Caco-2 (cell line): ENCODE results near the gene GPR137B. TPM values are rescaled to one million over a fixed set of nuclear protein-coding genes. Genes with fewer than 3 reads are reported as not detected.
"Not testable (repeated sequence)": the region's sequence is repeated elsewhere in the genome, so short reads cannot be mapped to it uniquely, and the experiment has no call there.

Source experiments
- BruUV-seq: library from RNA; stranded (reverse); fragments of 400-500 nt; replicated peaks from 2 replicates; lab custom pipeline; 2021; lab: Mats Ljungman, UMichigan
- CTCF ChIA-PET: fragments of 300-600 bp; sonication (Branson Sonifier 250); formaldehyde crosslinking; loops from one replicate; lab custom pipeline; 2022; ENCODE audit warnings: antibody characterized with exemption; lab: Charles Lee
- POLR2A ChIA-PET: fragments of 300-600 bp; sonication (Branson Sonifier 250); formaldehyde crosslinking; loops from one replicate; lab custom pipeline; 2022; ENCODE audit warnings: antibody characterized with exemption; lab: Charles Lee
- DNase-seq, 2 experiments: peaks; one replicate each; pipeline versions ENCODE4 v3.0.0 to v3.0.0-alpha.2; 2020 to 2022
- H3K27me3 ChIP-seq: replicated peaks from 2 replicates; pipeline ENCODE4 v1.6.0; 2011; ENCODE audit warnings: low read length; ENCODE audit not compliant: control insufficient read depth, insufficient read depth
- H3K36me3 ChIP-seq: 2 replicates; pipeline ENCODE4 v1.5.1; 2011; ENCODE audit warnings: low read length; ENCODE audit not compliant: control insufficient read depth, insufficient read depth
- H3K4me1 ChIP-seq: fragments of 250-450 bp; sonication (Bioruptor Pico); 2 replicates; pipeline ENCODE4 v1.5.1; 2020; ENCODE audit warnings: mild to moderate bottlenecking
- H3K4me3 ChIP-seq: 2 replicates; pipeline ENCODE4 v1.5.1; 2011; ENCODE audit warnings: low read depth, mild to moderate bottlenecking, control low read depth, low read length
- H3K9me3 ChIP-seq: fragments of 250-450 bp; sonication (Bioruptor Pico); 2 replicates; pipeline ENCODE4 v1.5.1; 2020; ENCODE audit warnings: mild to moderate bottlenecking, moderate library complexity
- H3K27ac Mint-ChIP-seq: one replicate; pipeline ENCODE4 v1.8.0; 2022; ENCODE audit warnings: mixed read lengths; ENCODE audit not compliant: unreplicated experiment
- H3K27me3 Mint-ChIP-seq: one replicate; pipeline ENCODE4 v1.8.0; 2022; ENCODE audit warnings: mixed read lengths; ENCODE audit not compliant: insufficient read depth, unreplicated experiment
- H3K36me3 Mint-ChIP-seq: one replicate; pipeline ENCODE4 v1.8.0; 2022; ENCODE audit warnings: mild to moderate bottlenecking, mixed read lengths; ENCODE audit not compliant: insufficient read depth, unreplicated experiment
- H3K4me1 Mint-ChIP-seq: one replicate; pipeline ENCODE4 v1.8.0; 2022; ENCODE audit warnings: low read depth, mixed read lengths; ENCODE audit not compliant: unreplicated experiment
- H3K4me3 Mint-ChIP-seq: one replicate; pipeline ENCODE4 v1.8.0; 2022; ENCODE audit warnings: mild to moderate bottlenecking, moderate library complexity, mixed read lengths; ENCODE audit not compliant: unreplicated experiment
- H3K9me3 Mint-ChIP-seq: one replicate; pipeline ENCODE4 v1.8.0; 2022; ENCODE audit warnings: mixed read lengths; ENCODE audit not compliant: unreplicated experiment
- CTCF ChIP-seq, 2 experiments: fragments of 200-600 bp in 1 of 2; IDR thresholded peaks; 1 replicate in 1 of 2; 2 replicates in 1 of 2; pipeline versions ENCODE4 v1.5.1 to v1.8.0; 2011 to 2022; ENCODE audit warnings: antibody characterized with exemption in 1 of 2, control low read depth in 1 of 2, inconsistent platforms in 1 of 2, low read depth in 1 of 2, low read length in 1 of 2, mild to moderate bottlenecking in 1 of 2, moderate library complexity in 1 of 2; ENCODE audit not compliant: insufficient read depth in 1 of 2, severe bottlenecking in 1 of 2, unreplicated experiment in 1 of 2
- intact Hi-C: fragments of 100-400 bp; cut with micrococcal nuclease; formaldehyde crosslinking; loops from one replicate; pipeline ENCODE4 v1.10.0; 2022; ENCODE audit not compliant: unreplicated experiment
- total RNA-seq: library from RNA; stranded (reverse); gene quantifications from 2 replicates; pipeline ENCODE4 v1.2.3, GENCODE V29; 2022

GPR137B gene
- total RNA-seq, 1 experiment from 2014 or later, result 5.9 TPM

DNA sequence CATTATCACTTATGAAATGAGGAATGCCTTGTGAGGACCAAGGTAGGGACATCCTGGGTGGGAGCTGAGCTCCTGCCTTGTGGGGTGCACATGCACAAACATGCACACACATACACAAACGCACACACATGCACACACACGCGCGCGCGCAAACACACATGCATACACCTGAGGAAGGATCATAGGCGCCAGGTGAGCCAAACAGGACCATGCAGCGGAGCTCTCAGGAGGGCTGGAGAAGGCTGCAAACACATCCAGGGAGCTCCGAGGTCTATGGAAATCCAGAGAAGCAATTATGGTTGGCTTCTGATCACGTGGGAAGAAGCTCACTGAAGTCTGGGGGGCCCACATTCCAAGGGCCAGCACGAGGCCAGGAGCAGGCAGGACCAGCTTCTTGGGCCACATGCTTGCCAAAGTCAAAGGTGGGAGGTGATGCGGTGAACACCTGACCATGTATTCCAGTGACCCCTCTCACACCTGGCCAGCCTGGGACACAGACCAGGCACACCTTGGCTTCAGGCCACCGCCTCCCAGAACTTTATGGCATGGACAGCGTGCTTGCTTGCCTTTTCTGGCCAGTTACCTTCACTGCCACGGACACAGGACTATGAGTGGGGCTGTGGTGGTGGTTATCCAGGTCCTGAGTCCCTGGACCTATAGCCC, 13.6 kb downstream of the GPR137B start:
- POLR2A ChIA-PET, result no interaction called here
- Mint-ChIP-seq H3K9me3 (peaks cover 3% of the 10 kb centered on the region), H3K36me3 (peaks cover 8% of the 10 kb centered on the region), H3K4me1 (peaks cover 18% of the 10 kb centered on the region), H3K27me3 (no peaks in the 10 kb centered on the region), H3K4me3 (no peak overlapping the region), H3K27ac (no peak overlapping the region)
- no TSS peak for BruUV-seq
- CTCF ChIA-PET, result no interaction called here
- no peak for DNase-seq
- intact Hi-C loops, result no loop called here
- Histone ChIP-seq H3K9me3 (no peaks in the 10 kb centered on the region), H3K4me1 (peaks cover 19% of the 10 kb centered on the region), H3K36me3 (no peaks in the 10 kb centered on the region), H3K27me3 (no peaks in the 10 kb centered on the region), H3K4me3 (no peak overlapping the region)
- TF ChIP-seq CTCF (IDR thresholded peaks at IDR 0.05; ENCODE audit: insufficient read depth in 1 of 2, low read depth in 1 of 2, low read length in 1 of 2, severe bottlenecking in 1 of 2, unreplicated experiment in 1 of 2), result no peak

DNA sequence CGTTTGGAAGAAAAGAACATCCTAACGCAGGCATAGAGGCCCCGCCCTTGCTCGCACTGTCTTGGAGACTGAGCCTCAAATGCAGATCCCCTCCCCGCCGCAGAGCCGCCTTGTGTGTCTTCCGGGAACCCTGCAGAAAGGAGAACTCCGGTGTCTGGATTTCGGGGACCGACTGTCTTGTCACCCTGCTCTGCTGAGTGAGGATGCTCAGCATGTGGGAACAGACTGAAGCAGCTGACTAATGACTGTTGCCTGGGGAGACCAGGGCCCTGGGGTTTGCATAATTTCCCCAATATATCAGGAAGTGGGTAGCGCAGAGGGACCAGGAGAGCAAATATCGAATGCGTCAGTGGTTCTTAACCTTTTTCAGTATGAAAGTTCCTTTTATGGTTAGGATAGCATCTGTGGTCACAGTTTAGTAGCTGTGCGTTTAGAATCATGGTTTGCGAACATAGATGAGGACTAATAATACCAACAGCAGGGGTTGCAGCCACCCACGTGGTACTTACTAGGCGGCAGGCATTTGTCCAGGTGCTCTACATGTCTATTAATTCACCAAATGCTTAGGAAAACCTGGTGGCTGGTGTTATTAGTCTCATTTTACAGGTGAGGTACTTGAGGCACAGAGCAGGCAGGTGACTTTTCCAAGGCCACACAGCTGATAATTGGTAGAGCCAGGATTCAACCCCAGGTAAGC, 14.3 kb downstream of the GPR137B start:
- Mint-ChIP-seq H3K4me1 (peaks cover 20% of the 10 kb centered on the region), H3K27me3 (no peaks in the 10 kb centered on the region), H3K4me3 (no peak overlapping the region), H3K27ac (no peak overlapping the region), H3K36me3 (peaks cover 15% of the 10 kb centered on the region), H3K9me3 (peaks cover 10% of the 10 kb centered on the region)
- DNase-seq, result no peak
- BruUV-seq, result no TSS peak
- Histone ChIP-seq H3K27me3 (no peaks in the 10 kb centered on the region), H3K4me1 (peaks cover 19% of the 10 kb centered on the region), H3K9me3 (peaks cover 1% of the 10 kb centered on the region), H3K4me3 (no peak overlapping the region), H3K36me3 (no peaks in the 10 kb centered on the region)
- ChIA-PET POLR2A (no interaction called here), CTCF (no interaction called here)
- intact Hi-C loops, result no loop called here
- TF ChIP-seq CTCF (IDR thresholded peaks at IDR 0.05; ENCODE audit: insufficient read depth in 1 of 2, low read depth in 1 of 2, low read length in 1 of 2, severe bottlenecking in 1 of 2, unreplicated experiment in 1 of 2), result no peak

- DNase-seq, CTCF ChIA-PET, intact Hi-C loops, H3K27ac Mint-ChIP-seq, H3K27me3 Mint-ChIP-seq, POLR2A ChIA-PET, H3K36me3 ChIP-seq, H3K27me3 ChIP-seq, H3K9me3 ChIP-seq, H3K4me3 Mint-ChIP-seq, BruUV-seq, H3K4me3 ChIP-seq: not testable (repeated sequence)
- Mint-ChIP-seq H3K9me3 (peaks cover 14% of the 10 kb centered on the region), H3K36me3 (peaks cover 17% of the 10 kb centered on the region), H3K4me1 (peaks cover 22% of the 10 kb centered on the region)
- H3K4me1 ChIP-seq, result peaks cover 27% of the 10 kb centered on the region
Observed at GRCh38 chr1:236158072-236158471, 15.7 kb downstream of the GPR137B start.
